Hematopoietic multipotent progenitor cell (in vitro differentiated cells): Measurements from ENCODE around the gene PLEKHA5. TPM values are rescaled to one million over a fixed set of nuclear protein-coding genes. Genes with fewer than 3 reads are reported as not detected.

Experiments used
- DNase-seq, 3 donors: peaks; one replicate each; pipeline ENCODE4 v3.0.0-alpha.2; 2011 to 2015; ENCODE audit warnings: low read depth in 2 of 3, low spot score in 2 of 3
- total RNA-seq: library from RNA; depleted of rRNA; stranded (reverse); fragments of >200 nt; gene quantifications from one replicate; pipeline ENCODE4 v1.2.3, GENCODE V29; 2012

The PLEKHA5 gene
- total RNA-seq, 1 donor = 14.5 TPM

DNA sequence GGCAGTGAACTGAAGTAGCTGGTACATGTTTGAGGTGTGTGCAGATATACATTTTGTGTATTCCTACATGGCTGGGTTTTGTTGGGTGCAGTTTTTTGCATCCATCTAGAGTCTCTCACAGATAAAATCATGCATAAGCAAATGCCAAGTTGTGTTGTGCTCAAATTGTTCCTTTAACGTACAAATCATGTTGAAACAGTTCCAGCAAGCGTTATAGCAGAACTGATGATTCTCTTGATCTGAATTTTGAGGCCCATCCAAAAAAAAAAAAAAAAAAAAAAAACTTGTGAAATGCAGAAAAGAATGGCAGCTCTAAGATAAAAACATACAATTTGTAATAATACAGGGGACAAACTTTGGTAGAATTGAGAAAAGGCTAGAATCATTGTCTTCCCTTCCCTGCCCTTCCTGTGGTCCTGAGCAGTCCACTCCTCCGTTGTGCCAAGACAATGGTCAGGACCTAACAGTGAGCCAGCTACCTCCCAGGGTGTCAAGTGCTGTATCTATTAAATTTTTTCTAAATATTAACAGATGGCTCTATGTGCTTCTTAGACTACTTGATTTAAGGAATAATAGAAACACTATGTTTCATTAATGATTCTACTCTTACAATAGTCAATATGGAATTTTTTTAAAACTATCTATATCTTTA is 122.1 kb downstream of the PLEKHA5 start:
- DNase-seq = no peak

DNA sequence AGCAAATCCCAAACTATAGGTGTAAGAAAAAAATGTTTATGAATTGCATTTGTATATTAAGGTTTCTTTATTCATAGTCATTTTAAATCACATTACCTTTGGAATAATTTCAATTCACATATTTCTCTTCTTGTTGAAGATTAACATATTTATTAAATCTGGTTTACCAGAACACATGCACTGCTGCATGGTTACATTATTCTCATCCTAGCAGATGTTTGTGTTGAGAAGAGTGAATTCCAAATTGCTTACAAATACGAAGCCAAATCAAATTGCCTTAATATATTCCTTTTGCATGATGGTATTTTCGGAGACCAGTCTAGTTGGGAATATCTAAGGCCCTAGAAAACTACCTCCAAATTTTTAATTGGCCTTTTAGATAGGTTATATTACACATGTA is 130.6 kb downstream of the PLEKHA5 start:
- no peak for DNase-seq

DNA sequence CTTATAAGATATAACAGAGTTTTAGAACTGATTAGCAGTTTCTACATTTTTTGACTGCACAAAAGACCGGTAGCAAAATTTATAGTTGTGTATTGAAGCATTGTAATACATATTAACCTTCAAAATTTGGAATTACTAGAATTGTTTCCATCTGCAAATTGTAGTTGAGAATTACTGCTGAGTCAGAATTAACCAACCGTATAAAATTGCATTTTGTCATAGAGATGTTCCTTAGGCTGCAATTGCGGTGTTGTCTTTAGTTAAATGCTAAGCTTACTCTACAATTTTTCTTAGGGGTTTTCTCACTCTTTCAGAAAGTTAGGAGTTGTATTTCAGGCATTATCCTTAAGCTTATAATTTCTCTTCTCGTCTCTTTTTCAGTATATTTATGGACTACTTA is 132.2 kb downstream of the PLEKHA5 start:
- no peak for DNase-seq

DNA sequence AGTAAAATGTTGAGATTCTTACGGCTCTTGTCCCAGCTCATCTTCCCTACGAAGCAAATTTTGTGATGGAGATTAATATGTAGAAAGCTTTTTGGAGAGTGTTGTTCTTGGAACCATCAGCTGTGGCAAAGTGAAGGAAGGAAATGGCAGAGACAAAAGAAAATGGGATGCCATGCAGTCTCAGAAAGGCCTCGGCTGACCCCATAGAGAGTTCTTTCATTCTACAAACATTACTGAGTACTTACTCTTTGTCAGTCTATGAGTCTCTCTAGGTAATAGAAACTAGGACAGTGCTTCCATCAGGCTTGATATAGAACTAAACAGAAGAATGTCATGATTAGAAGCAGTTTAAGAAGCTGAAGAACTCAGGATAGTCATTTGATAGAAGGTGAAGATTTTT is 134.1 kb downstream of the PLEKHA5 start:
- no peak for DNase-seq

DNA sequence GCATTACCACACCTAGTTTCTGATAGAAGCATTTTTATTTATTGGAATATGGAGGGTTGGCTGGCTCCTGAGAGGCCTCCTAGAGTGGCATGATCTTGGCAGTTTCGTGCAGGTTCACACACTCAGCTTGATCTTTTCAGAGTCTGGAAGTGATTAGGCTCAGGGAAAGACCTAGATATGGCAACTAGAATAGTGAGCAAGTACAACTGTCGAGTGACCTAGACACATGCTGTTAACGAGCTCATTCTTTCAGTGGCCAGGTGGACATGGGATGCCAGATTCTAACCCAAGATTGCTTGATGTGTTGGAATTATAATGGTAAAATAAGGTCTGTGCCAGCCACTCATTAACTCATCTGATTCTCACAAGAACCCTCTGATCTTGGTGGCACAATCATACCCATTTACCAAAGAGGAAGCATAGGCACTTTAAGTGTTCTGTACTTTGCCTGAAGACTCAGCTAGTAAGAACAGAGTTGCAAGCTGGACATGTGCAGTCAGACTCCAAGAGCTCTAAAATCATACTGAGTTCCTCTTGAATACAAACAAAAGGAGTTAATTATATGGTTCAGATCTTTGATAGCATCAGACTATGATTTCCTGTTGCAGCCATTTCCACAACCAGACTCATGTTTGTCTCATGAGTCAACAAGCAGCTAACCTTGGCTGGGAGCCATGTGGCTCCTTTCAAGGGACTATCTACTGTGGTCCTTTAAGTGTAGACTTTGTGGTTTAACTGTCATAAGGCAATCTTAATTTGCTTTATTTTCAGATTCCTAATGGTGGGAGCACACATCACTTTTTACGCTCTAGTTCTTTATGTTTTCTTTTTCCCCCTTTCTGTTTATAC is 144.2 kb downstream of the PLEKHA5 start:
- DNase-seq = peak; percentile 3 to 96 (median 88)

DNA sequence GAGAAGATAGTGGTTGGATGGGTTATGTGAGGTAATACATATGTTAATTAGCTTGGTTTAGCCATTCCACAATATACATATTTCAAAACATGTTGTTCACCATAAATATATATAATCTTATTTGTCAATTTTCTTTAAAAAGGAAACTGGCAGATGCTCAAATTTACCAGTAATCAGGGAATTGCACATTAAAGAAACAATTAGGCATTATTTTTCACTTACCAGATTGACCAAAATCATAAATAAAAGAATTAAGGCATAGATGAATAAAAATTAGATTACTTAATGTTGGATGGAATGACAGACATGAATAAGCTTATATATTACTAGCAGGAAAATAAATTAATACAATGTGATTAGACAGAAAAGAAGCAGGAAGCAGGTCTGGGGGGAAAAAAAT is 147.2 kb downstream of the PLEKHA5 start:
- no peak for DNase-seq

DNA sequence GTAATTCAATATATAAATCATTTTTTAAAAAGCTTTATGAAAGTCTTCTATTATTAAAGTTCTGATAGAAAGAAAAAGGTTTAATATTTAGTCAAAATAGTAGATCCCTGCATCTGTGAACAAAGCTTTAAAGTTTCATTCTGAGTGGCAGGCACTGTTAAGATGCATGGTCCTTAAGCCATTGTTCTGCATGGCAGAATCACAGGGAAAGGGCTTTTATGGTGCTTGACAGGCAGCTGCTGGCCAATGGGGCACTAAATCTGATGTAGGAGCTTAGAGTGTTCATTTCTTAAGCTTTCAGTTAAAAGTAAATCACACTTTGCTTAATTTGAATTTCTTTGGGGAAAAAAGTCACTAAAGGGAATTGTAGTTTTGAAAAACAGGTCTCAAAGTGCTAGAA is 148.2 kb downstream of the PLEKHA5 start:
- DNase-seq = no peak

DNA sequence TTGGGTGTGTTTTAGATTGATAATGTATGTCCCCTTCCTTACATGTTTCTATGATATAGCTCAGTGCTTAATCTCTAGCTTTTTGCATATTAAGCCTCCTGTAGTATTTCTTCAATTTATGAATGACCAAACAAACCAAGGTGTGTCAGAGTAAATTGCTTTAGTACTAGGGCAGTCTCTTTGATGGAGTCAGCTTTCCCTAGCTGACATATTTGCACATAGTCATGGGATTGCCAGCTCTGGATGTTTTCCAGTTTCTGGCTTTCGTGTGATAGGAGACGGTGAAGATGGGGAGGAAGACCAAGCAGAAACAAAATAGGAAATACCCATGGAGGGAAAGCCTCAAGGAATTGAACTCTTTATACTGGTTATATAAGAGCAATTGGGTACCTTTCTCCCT is 148.9 kb downstream of the PLEKHA5 start:
- no peak for DNase-seq

DNA sequence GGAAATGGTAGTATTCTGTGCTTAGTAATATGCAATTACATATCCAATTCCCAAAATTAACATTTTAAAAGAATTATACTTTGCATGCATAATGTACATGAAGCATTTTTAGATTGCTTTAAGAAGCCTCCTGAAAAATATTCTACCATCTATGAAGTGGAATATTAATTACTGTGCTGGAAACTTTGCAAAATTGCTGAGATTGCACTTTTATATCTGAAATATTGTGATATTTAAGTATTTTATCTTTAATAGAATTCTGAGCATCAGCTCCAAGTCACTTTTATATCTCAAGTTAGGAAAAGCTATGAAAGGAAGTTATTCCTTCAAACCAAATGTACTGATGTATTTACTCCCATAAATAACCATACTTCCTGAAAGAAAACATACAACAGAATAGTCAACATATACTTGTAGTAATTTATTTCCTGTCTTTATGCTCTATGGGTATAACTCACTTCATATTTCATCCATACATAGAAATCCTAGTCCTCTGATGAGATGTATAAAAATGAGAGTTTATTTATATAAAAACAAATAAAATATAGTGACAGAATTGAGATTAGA is 152.7 kb downstream of the PLEKHA5 start:
- no peak for DNase-seq

DNA sequence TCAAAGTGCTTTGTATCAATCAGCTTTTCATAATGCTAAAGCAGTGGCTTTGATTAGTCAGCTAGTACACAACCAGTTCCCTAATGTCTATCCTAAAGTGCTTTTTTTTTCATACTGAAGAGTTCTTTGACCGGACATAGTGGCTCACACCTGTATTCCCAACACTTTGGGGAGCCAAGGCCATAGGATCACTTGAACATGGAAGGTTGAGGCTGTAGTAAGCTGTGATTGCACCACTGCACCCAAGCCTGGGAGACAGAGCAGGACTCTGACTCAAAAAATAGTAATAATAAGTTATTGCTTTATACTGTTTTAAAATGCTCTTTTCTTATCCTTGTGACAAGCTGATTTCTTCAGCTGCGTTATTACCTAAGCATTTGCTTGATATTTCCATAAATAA is 155.1 kb downstream of the PLEKHA5 start:
- no peak for DNase-seq

DNA sequence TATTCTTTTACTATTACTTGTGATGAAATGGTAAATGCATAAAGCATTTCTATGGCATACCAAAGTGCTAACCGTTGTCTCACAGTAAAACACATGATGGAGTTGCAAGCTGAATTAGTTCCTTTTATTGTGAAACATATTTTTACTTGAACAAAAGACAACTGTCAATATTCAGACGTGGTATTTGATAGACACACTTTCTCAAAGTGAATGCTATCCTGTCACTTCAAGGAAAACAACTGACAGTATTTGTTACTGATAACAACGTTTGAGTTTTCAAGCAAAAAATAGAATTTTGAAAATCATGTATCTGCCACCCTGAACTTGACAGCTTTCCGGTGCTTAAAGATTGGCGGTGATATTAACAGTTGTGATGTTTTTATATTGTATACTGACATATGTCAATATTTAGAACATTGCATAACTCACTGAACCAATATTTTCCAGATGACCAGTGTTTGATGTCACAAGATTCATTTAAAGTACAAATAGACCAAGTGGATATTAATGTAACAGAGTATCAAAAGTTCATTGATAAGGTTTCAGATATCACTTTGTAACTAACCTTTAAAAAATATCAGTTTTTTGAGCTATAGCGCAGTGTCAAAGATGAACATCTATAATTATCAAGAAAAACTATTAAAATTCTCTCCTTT is 156.4 kb downstream of the PLEKHA5 start:
- no peak for DNase-seq

DNA sequence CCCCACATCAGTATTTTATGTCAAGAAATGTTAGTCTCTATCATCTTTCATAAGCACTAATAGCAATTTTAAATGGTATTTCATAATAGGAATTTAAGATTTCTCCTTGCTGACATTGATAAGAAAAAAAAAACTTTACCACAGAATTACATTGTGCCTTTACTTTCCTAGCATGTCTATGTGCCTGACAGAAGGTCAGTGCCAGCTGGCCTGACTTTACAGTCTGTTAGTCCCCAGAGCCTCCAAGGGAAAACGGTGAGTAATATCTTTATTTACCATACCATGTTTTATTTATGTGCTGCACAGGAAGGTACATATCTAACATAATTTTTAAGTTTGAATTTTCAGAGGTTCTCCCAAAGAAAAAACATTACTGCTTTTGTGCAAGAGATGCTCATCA is 157.8 kb downstream of the PLEKHA5 start:
- no peak for DNase-seq

DNA sequence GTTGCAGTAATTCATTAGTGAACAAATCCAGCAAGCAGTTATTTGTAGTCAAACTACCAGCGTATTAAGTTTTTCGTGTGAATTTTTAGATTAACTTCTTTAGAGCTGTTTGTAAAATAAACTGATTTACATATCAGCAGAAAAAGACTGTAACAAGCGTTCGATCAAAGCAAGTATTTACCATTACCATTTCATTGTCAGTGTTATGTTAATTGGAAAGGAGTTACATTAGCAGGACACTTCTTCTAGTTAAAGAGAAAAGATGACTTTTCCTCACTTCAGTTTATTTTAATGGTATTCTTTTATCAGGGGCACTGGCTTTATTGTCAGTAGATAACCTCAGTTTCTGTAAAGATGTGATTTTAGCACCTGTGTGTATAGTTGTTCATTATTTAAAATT is 158.6 kb downstream of the PLEKHA5 start:
- no peak for DNase-seq

DNA sequence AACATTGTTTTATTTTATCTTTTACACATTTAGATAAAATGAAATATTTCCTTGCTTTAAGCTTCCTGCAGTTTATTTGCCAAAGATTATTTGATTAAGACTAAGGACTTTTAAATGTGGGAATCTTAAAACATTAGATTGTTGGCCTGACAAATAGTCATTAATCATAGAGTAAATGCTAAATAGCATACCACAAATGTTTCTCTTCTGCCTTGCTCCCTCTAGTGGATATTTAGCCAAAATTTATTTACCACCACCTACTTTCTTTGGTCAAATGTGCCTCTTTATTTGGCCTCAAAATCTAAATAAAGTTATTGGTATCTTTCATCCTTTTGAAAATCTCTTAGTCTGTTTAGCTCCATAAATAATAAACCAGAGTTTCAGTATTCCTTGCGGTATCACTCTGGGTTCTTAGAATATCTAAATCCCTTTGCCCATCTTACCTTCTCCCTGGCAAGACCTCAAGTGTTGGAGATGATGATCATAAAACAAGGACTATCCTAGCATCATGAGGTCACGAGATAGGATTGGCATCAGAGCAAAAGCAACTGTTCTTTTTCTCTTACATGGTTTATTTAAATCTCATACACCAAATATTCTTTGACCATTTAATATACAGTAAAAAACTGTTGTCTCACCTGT is 159.2 kb downstream of the PLEKHA5 start:
- peak in 2 of 3 donors; percentile 22 to 60 for DNase-seq

DNA sequence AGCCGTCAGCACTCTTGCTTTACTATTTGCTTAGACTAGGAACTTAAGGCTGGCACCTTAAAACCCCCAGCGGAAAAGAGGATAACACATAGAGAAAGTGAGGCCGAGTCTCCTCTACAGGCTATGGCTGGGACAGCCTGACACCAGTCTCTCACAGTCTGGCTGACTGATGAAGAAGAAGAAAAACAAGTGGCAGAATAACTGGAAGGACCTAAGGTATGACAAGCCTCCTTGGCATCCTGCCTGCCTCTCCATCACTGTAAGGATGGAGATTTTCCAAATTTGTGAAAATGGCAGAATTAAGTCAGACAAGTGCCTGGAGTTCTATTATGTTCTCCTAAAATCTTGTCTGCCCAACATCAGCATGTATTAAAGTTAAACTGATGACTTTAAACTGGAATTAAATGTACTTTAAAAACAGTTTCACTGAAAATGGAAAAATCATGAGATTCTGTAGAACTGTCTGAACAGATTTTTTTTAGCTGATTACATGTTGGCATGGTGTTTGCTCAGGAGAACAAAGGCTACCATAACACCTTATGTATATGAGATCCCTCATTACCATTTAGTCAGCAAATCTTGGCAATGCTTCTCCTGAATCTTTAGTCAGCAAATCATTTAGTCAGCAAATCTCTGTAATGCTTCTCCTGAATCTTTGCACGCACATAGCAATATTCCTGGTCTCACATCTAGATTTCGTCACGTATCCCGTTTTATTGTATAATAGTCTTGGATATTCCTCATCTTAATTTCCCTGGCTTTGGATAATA is 169.5 kb downstream of the PLEKHA5 start:
- no peak for DNase-seq

DNA sequence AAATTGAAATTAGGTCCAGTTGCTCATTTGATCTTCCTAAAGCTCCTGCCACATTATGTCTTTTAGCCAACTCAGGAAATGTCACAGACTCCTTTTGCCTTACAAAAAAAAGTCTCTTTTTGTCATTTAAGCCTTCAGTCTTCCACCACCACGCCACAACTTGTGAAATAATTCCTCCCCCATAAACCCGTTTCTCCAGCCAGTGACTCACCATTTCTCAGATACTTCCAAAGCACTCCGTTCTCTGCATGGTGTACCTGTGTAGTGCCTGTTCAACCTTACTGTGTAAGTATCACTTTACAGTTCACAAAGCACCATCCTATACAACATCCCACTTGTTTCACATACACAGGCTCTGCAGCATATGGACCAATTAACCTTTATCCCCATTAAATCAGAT is 170.2 kb downstream of the PLEKHA5 start:
- no peak for DNase-seq

DNA sequence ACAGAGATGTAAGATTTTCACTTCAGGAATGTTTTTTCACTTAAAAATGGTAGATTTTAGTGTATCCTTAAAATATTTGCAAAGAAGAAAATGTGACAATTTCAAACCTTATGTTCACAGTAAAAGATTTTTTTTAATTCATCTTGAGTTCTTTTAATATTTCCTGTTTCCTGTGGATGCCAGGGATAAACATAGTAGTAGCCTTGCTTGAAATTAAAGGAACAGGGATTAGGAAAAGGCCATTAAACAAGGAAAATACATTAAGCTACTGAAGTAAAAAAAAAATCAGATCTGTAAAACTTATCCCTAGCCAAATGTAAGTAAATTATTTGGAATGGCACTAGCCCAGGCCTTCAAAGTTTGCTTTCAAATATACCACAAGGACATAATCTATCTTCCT is 171.7 kb downstream of the PLEKHA5 start:
- DNase-seq = no peak

DNA sequence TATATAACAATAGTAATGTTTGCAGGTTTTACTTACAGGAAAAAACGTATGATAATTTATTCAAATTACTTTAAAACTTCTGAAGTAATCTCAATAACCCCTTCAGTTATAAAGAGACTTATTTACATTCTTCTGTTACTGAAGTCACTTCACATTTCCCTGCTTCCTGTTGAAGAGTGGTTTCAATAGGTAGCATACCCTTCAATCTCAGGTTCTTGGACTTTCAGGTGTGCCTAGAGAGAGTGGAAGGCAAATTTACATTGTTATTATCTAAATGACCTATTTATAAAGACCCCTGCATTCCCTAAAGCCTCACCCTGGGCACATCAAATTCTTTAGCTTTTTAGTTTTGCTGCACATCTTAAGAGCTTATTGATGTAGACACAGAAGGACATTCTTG is 172.2 kb downstream of the PLEKHA5 start:
- no peak for DNase-seq

DNA sequence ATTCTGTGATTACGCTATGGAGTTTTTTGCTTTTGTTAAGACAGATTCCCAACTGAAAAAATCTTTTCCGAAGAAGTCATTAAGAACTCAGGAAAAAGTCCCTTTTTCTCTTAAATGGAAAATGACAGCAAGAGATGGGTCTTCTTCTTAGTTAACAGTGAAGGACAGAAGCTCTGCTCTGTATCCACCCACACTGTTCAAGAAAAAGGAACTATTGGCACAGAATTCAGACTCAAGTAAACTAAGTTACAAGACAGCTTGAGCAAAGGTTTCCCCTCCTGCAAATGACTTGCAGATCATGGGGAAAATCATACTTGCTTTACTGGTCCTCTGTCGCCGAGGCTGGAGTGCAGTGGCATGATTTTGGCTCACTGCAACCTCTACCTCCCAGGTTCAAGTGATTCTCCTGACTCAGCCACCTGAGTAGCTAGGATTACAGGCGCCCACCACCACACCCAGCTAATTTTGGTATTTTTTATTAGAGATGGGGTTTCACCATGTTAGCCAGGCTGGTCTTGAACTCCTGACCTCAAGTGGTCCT is 172.6 kb downstream of the PLEKHA5 start:
- DNase-seq = no peak

DNA sequence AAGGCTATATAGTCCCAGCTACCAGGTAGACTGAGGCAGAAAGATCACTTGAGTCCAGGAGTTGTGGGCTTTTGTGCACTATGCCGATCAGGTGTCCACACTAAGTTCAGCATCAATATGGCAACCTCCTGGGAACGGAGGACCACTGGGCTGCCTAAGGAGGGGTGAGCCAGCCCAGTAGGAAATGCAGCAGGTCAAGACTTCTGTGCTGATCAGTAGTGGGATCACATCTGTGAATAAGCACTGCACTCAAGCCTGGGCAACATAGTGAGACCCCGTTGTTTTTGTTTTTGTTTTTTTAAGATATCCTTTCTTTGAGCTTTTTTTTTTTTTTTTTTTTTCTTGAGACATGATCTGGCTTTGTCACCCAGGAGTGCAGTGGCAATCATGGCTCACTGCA is 174.0 kb downstream of the PLEKHA5 start:
- DNase-seq = no peak
